ENCODE measurements around the gene PODXL2. TPM values are rescaled to one million over a fixed set of nuclear protein-coding genes. Genes with fewer than 3 reads are reported as not detected.

The PODXL2 gene
- total RNA-seq, 2 donors from 2014 or later: 0.69 to 1.4 TPM

DNA sequence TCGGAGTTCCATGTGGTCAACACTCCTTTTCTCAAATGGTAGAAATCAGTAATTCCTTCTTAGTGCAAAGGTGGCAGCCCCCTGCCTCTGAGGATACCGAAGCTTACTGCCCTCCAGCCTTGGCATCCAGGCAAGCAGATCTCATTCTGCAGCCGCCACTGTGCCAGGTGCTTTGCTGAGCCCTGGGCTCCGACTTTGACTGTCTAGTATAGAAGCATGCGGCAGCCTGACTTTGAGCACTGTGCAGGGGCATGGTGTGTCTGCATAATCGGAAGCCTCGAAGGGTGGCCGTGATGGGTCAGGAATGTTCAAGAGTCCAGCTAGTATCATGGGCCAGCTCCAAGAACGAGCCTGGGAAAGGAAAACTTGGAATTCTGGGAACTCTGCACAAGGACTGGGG is 83.5 kb downstream of the PODXL2 start:
- no peak for ATAC-seq (replicated peaks)
- no peaks in the 10 kb centered on the region for H3K9me3 Mint-ChIP-seq
- H3K36me3 Mint-ChIP-seq (ENCODE audit: low read depth): no peaks in the 10 kb centered on the region
- H3K4me3 Mint-ChIP-seq: no peak overlapping the region
- no peaks in the 10 kb centered on the region for H3K27me3 Mint-ChIP-seq
- no peak overlapping the region for H3K27ac Mint-ChIP-seq
- no peaks in the 10 kb centered on the region for H3K4me1 Mint-ChIP-seq

DNA sequence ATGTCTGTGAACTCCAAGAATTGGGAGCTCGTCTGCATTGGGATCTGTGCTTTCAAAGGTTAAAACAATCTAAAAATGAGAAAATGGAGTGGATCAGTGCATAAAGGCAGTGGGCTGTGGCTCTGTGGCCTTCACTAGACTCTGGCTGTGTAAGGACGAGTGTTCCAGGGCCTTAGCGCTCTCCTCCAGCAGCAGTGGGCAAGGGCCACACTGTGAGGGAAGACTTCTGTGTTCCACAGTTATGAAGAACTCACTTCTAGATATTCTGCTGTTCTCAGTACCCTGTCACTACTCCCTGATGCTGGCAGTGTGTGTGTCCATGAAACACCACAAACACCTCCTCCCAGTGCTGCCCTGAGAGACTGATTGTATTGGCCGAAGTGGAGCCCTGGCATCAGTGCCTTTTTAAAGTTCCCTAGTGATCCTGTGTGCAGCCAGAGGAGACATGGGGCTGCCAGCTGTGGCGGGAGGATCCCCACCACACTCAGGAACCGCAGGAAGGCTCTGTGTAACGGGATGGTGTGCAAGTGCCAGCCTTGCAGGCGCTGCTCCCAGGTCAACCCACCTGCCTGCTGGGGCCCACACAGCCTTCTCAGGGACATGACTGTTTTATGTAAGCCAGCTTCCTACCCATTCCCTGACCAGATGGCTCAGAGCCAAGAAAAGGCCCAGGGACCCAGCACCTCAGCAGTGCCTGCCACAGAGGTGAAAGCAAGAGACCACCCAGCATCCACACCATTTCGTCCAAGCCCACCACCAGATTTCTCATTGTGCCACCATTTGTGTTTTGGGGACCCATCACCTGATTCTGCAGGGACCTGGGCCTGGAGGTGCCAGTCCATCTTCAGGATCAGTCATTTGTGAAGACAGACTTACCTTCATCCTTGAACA is 84.1 kb downstream of the PODXL2 start:
- Mint-ChIP-seq H3K4me3 (no peak overlapping the region), H3K36me3 (ENCODE audit: low read depth) (no peaks in the 10 kb centered on the region), H3K27me3 (no peaks in the 10 kb centered on the region), H3K27ac (no peak overlapping the region), H3K4me1 (no peaks in the 10 kb centered on the region), H3K9me3 (no peaks in the 10 kb centered on the region)
- ATAC-seq (replicated peaks): no peak

DNA sequence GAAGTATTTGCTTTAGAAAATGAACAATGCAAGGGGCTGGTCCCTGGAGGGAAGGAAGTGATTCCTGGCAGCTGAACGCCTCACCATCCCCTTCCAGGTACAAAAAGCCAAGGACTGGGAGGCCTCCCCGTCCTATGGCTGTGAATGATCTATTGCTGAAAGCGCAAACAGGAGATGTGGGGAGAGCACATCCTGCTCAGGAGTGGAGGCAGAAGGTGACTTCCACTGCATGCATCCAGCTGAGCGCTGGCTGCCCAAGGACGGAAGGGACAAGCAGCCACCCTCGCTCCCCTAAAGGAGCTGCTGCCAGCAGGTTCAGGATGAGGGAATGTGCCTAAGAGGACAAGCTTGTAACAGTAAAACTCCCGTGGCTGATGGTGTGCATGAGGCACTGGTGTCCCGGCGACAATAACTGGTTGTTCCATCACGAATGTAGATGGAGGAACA is 85.2 kb downstream of the PODXL2 start:
- H3K4me3 Mint-ChIP-seq: no peak overlapping the region
- H3K27me3 Mint-ChIP-seq: no peaks in the 10 kb centered on the region

DNA sequence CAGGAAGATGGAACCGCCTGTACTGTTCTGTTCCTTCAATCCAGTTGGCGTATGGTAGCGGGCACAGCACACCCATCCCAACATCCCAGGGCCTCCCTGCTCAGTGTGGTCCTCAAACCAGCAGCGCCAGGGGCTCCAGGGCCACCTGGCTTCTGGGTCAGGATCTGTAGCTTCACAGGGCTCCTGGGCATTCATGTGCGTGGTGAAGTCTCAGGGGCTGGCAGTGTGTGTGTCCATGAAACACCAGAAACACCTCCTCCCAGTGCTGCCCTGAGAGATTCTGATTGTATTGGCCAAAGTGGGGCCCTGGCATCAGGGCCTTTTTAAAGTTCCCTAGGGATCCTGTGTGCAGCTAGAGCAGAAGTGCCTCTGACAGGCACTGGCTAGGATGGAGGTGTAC is 85.9 kb downstream of the PODXL2 start:
- H3K36me3 Mint-ChIP-seq (ENCODE audit: low read depth): no peaks in the 10 kb centered on the region
- no peak for ATAC-seq (replicated peaks)
- H3K9me3 Mint-ChIP-seq: no peaks in the 10 kb centered on the region
- H3K27ac Mint-ChIP-seq: no peak overlapping the region
- no peaks in the 10 kb centered on the region for H3K27me3 Mint-ChIP-seq
- H3K4me3 Mint-ChIP-seq: no peak overlapping the region
- H3K4me1 Mint-ChIP-seq: no peaks in the 10 kb centered on the region

More for the DNA sequence above, 85.2 kb downstream of the PODXL2 start:
- ATAC-seq (replicated peaks): no peak
- Mint-ChIP-seq H3K9me3 (no peaks in the 10 kb centered on the region), H3K36me3 (ENCODE audit: low read depth) (no peaks in the 10 kb centered on the region), H3K27ac (no peak overlapping the region), H3K4me1 (no peaks in the 10 kb centered on the region)

DNA sequence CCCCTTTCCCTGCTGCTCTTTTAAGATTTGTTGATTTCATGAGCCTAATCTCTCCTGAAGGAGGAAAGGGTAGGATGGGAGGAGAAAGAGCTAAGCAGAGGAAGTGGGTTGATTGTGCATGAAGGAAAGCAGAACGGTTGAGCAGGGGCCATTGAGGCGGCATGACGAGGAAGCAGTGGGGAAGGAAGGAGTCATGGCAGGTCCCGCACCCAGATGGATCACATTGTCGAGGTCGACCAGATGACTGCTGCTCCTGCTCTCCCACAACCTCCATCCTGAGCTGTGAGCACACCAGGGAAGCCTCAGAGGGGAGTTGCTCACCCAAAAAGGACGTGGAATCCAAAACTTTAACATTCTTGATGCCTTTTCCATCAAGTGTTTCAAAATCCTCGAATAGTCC is 86.5 kb downstream of the PODXL2 start:
- Mint-ChIP-seq H3K9me3 (no peaks in the 10 kb centered on the region), H3K27ac (no peak overlapping the region), H3K4me1 (no peaks in the 10 kb centered on the region), H3K4me3 (no peak overlapping the region), H3K36me3 (ENCODE audit: low read depth) (no peaks in the 10 kb centered on the region), H3K27me3 (no peaks in the 10 kb centered on the region)
- ATAC-seq (replicated peaks): no peak

DNA sequence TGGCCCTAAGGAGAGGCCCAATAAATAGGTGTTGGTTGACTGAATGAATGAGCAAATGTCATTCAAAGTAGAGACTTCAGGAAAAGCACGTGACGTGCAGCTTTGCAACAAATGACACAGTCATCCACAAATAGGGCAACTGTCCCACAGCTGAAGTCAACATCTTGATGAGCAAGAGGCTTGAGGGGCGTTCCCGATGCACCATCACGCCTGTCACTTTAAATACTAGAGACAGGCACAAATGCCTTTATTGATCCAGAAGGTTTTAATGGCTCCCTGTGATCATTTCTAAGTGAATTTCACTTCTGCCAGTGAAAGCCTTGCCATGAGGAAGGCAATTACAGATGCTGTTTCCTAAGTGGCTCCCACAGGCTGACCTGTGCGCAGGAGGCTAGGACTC is 87.4 kb downstream of the PODXL2 start:
- no peak overlapping the region for H3K27ac Mint-ChIP-seq

DNA sequence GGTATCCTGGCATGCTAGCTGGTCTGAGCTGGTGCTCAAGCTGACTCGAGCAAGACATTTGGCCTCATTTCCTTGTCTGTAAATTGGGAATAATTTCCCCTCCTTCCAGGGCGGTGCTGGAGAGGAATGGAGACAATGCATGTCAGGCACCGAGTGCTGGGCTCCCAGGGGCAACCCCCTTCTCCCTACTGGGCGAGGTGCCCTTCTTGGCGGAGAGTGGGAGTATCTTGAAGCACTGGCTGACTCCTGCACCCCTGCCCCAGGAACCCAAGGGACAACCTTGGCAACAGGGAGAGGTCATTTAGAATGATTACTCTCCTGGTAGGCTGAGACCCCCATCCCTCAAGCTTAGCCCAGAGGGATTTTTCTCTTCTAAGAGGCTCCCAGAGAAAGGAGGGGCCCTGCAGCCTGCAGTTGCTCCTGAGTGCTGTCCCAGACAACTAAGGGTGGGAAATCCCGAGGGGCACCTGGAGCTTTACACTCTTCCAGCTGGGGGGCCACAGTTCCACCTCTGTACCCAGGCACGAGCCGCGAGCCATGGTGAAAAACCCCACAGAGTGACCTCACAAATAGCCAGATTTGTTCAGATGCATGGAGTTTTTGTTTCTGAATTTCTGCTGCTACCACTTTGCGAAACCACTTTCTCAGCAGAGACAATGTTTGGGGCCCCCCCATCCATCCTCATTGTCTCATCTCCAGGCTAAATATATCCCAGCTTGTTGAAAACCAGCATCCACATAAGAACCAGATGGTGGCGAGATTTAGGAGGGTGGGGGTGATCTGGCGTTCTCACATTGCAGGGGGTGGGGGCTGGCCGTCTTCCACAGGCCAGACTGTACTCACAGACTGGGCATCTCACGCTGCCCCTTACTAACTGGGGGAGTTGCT is 88.6 kb downstream of the PODXL2 start:
- Mint-ChIP-seq H3K27me3 (no peaks in the 10 kb centered on the region), H3K9me3 (no peaks in the 10 kb centered on the region), H3K4me3 (no peak overlapping the region), H3K4me1 (no peaks in the 10 kb centered on the region), H3K36me3 (ENCODE audit: low read depth) (no peaks in the 10 kb centered on the region), H3K27ac (no peak overlapping the region)
- no peak for ATAC-seq (replicated peaks)

More for the DNA sequence above, 87.4 kb downstream of the PODXL2 start:
- no peaks in the 10 kb centered on the region for H3K27me3 Mint-ChIP-seq
- H3K4me1 Mint-ChIP-seq: no peaks in the 10 kb centered on the region
- H3K36me3 Mint-ChIP-seq (ENCODE audit: low read depth): no peaks in the 10 kb centered on the region
- no peak overlapping the region for H3K4me3 Mint-ChIP-seq
- no peak for ATAC-seq (replicated peaks)
- no peaks in the 10 kb centered on the region for H3K9me3 Mint-ChIP-seq

DNA sequence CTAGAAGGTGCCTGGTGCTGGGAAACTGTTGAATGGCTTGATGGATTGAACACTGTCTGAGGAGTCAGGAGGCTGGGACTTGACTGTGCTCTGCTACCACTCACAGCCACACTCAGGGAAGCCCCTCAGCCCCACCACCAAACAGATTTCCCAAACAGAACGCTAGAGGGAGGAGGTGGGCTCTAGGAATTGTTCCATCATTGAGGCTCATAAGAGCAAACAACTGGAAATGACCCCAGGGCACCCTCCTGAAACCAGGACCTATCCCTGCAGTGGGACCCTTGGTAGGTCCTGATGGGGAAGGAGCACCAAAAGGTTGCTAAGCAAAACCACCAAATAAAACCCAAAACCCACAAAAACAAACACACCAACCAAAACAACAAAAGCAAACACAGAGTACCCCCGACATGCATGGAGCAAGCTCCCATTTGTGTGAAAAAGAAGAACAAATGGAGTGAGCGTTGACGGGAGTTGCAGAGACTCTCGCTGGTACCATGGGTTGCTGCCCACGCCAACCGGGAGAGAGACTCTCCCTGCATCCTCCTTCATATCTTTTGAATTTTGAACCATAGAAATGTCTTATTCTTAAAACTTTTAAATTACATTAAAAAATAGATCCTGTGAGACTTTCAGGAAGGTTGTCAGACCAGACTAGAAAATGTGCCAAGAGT is 89.4 kb downstream of the PODXL2 start:
- Mint-ChIP-seq H3K4me1 (no peaks in the 10 kb centered on the region), H3K36me3 (ENCODE audit: low read depth) (no peaks in the 10 kb centered on the region), H3K27ac (no peak overlapping the region), H3K4me3 (no peak overlapping the region), H3K27me3 (no peaks in the 10 kb centered on the region), H3K9me3 (no peaks in the 10 kb centered on the region)
- no peak for ATAC-seq (replicated peaks)

DNA sequence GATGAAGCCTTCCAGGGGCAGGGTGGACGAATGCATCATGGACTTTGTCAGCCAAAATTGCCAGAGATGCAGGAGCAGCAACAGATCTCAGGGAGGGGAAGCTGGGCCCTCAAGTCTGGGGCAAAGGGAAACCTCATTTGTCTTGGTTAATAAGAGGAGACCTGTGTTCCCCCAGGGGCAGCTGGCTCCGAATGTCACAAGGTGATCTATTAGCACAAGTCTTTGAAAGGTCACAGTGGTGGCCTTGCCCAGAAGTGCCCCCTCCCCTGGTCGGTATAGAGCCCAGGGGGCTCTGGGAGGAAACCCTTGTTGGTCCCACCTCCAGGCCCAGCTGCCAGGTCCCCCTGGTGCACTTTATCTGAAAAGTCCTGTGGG is 89.9 kb downstream of the PODXL2 start:
- no peak overlapping the region for H3K4me3 Mint-ChIP-seq
- ATAC-seq (replicated peaks): no peak
- no peaks in the 10 kb centered on the region for H3K4me1 Mint-ChIP-seq
- H3K9me3 Mint-ChIP-seq: no peaks in the 10 kb centered on the region
- H3K36me3 Mint-ChIP-seq (ENCODE audit: low read depth): no peaks in the 10 kb centered on the region
- H3K27ac Mint-ChIP-seq: no peak overlapping the region
- no peaks in the 10 kb centered on the region for H3K27me3 Mint-ChIP-seq

DNA sequence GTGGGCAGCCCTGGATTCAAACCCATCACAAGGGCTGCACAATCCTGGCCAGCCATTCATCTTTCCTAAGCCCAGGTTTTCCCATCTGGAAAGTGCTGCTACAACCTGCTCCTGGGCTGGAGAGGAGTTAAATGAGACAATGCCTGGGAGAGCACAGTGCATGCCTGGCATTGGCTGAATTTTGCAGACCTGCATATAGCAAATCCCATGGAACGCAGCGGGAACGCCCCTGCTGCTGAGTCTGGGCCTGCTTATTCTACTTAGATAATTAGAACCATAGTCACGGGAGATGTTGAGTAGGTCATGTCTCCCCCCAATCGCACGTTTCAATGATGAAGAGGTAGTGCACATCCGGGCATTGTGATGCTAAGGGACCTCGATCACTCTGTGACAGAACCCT is 90.4 kb downstream of the PODXL2 start:
- no peak for ATAC-seq (replicated peaks)
- Mint-ChIP-seq H3K4me1 (no peaks in the 10 kb centered on the region), H3K27me3 (no peaks in the 10 kb centered on the region), H3K9me3 (no peaks in the 10 kb centered on the region), H3K27ac (no peak overlapping the region), H3K36me3 (ENCODE audit: low read depth) (no peaks in the 10 kb centered on the region), H3K4me3 (no peak overlapping the region)

DNA sequence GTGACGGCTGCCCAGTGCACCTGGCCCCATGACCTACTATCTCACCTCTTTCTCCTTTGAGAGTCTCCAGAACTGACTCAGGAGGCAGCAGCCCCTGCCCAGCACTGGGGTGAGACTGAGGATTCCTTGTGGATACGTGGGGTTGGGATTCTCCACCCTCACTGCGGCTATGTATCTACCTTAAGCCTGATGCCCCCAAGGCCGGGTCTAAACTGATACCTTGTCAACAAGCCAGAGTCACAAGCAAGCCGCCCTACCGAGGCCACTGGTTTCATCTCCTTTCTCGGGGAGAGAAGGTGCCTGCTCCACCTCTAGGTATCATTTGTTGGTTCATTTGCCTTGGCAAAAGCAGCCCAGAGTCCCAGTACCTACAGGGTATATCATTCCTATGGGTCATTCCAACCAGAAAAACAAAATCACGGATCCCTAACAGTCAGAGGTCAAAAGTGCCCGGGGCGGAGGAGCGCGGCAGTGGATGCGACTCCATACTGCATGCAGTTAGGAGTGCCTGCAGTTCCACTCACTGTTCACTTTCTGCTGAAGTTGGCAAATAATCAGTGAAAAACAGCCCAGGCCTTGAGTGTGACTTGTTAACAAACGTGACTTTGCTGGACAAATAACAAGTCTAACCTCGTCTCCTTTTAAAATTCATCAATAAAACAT is 91.3 kb downstream of the PODXL2 start:
- H3K4me3 Mint-ChIP-seq: no peak overlapping the region
- H3K4me1 Mint-ChIP-seq: no peaks in the 10 kb centered on the region

DNA sequence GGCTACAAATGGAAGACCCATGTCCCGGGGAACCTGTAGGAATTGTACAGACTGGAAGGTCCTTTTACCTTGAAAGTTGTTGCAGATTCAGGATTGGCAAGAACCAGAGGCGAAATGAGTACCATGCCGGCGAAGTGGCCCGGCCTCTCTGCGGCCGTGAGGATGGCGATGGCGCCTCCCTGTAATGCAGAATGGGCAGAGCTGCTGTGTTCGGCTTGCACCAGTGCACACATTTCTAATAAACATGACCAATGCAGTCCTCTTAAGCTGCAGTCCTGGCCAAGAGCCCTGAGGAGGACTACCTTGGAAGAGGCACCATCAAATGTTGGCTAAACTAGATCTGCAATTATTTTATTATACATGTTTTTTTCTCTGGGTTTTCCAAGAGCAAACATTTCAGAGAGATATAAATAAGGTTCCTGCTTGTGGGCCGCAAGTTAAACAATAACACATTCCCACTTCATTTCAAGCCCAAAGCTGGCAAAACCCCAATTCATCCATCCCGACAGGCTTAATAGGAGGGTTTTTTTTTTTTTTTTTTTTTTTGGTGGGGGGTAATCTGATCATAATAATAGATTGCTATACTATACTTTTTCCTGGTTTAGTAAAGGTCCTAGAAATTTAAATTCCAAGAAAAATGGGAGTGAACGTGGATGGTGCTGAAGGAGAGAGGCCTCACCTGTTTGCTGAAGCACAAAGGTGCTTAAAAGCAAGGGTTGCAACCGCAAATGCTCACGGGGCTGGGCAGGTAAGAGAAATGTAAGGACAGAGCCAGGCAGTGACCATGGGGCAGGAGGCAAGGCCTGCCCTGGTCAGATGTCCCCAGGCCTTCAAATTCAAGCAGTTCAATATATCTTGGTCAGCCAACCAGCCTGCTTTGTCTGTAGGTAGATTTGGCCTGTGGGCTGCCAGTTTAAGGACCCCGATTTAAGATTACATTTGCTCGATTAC is 92.3 kb downstream of the PODXL2 start:
- Mint-ChIP-seq H3K27me3 (peaks cover 10% of the 10 kb centered on the region), H3K36me3 (ENCODE audit: low read depth) (no peaks in the 10 kb centered on the region), H3K9me3 (no peaks in the 10 kb centered on the region), H3K4me1 (no peaks in the 10 kb centered on the region), H3K4me3 (no peak overlapping the region), H3K27ac (no peak overlapping the region)
- ATAC-seq (replicated peaks): no peak

More for the DNA sequence above, 91.3 kb downstream of the PODXL2 start:
- H3K27me3 Mint-ChIP-seq: peaks cover 6% of the 10 kb centered on the region
- H3K9me3 Mint-ChIP-seq: no peaks in the 10 kb centered on the region
- no peak for ATAC-seq (replicated peaks)
- no peak overlapping the region for H3K27ac Mint-ChIP-seq
- H3K36me3 Mint-ChIP-seq (ENCODE audit: low read depth): no peaks in the 10 kb centered on the region

DNA sequence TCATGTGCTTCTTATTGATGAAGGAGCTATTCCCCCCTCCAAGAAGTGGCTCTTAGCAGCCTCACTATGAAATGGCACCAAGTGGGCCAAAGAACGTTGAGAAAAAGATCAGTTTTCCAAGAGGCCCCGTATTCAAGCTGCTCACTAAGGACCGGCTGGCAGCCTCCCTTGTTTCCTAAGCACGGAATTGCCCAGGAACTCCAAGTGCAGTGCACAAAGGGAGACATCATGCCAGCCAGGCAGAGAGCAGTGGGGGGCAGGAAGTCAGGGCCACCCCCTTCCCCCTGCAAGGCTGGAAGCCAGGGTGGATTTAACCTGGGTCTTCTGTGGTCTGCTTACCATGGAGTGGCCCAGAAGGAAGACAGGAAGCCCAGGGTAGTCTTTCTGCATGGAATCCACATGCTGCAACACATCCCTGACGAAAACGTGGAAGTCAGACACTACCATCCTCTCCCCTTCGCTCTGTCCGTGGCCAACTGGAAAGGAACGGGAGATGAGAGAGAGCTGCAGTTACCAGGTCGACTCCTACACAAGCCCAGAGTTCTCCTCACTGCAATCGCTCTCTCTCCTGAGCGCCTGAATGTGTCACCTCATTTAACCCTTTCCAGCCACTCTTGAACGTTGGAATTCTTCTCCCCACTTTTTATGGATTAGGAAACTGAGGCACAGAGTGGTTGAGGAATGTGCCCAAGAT is 93.3 kb downstream of the PODXL2 start:
- H3K4me3 Mint-ChIP-seq: no peak overlapping the region
- H3K27ac Mint-ChIP-seq: no peak overlapping the region
- peaks cover 10% of the 10 kb centered on the region for H3K27me3 Mint-ChIP-seq
- no peaks in the 10 kb centered on the region for H3K4me1 Mint-ChIP-seq
- H3K9me3 Mint-ChIP-seq: no peaks in the 10 kb centered on the region
- no peaks in the 10 kb centered on the region for H3K36me3 Mint-ChIP-seq (ENCODE audit: low read depth)
- ATAC-seq (replicated peaks): no peak
